HepG2 (cell line): Measurements from ENCODE around the gene INPP5E. TPM values are rescaled to one million over a fixed set of nuclear protein-coding genes. Genes with fewer than 3 reads are reported as not detected.

Experiments used
- AHR ChIP-seq: IDR thresholded peaks from 2 replicates; pipeline ENCODE4 v1.6.1; 2018; ENCODE audit warnings: missing genetic modification reagents, missing compliant biosample characterization
- BCL3 ChIP-seq: sonication (generic); formaldehyde crosslinking; IDR thresholded peaks from 2 replicates; pipeline ENCODE4 v1.5.1; 2020; ENCODE audit warnings: mild to moderate bottlenecking, missing genetic modification reagents, moderate library complexity
- DBP ChIP-seq: sonication (generic); formaldehyde crosslinking; IDR thresholded peaks from 2 replicates; pipeline ENCODE4 v1.4.0; 2020; ENCODE audit warnings: missing genetic modification reagents; ENCODE audit errors: not compliant biosample characterization
- DMAP1 ChIP-seq: IDR thresholded peaks from 2 replicates; pipeline ENCODE4 v1.6.1; 2016
- GABPA ChIP-seq, 2 experiments: IDR thresholded peaks; 2 replicates each; pipeline ENCODE4 v1.6.1; 2011 to 2016; ENCODE audit warnings: low read depth in 2 of 2, low read length in 1 of 2, missing biosample characterization in 1 of 2, missing genetic modification characterization in 1 of 2
- HINFP ChIP-seq: sonication (generic); formaldehyde crosslinking; IDR thresholded peaks from 2 replicates; pipeline ENCODE4 v1.4.0; 2020; ENCODE audit warnings: low read depth, mild to moderate bottlenecking, missing genetic modification reagents
- IRF2 ChIP-seq: IDR thresholded peaks from 2 replicates; pipeline ENCODE4 v1.6.1; 2018; ENCODE audit warnings: missing genetic modification reagents, missing compliant biosample characterization
- KLF15 ChIP-seq: sonication (generic); formaldehyde crosslinking; IDR thresholded peaks from 2 replicates; pipeline ENCODE4 v1.8.1; 2023; ENCODE audit warnings: borderline replicate concordance, mild to moderate bottlenecking, inconsistent platforms, missing genetic modification reagents, mixed read lengths
- RBM39 ChIP-seq: fragments of 200-400 bp; formaldehyde crosslinking; IDR thresholded peaks from one replicate; pipeline ENCODE4 v1.6.1; 2018; ENCODE audit warnings: antibody characterized with exemption, mild to moderate bottlenecking, low read depth, low read length; ENCODE audit not compliant: poor library complexity, severe bottlenecking
- RXRA ChIP-seq: sonication (generic); formaldehyde crosslinking; IDR thresholded peaks from 2 replicates; pipeline ENCODE4 v1.5.1; 2020; ENCODE audit warnings: missing genetic modification reagents
- ZFYVE20 ChIP-seq: sonication (generic); formaldehyde crosslinking; IDR thresholded peaks from 2 replicates; pipeline ENCODE4 v1.8.0; 2023; ENCODE audit warnings: low read depth, mild to moderate bottlenecking, moderate library complexity, missing genetic modification reagents, borderline replicate concordance
- ZNF124 ChIP-seq: sonication (generic); formaldehyde crosslinking; IDR thresholded peaks from 2 replicates; pipeline ENCODE4 v1.4.0; 2020; ENCODE audit warnings: missing genetic modification reagents
- ZNF138 ChIP-seq: sonication (generic); formaldehyde crosslinking; IDR thresholded peaks from 2 replicates; pipeline ENCODE4 v1.5.0; 2020; ENCODE audit warnings: mild to moderate bottlenecking, low read depth, missing genetic modification reagents
- ZNF430 ChIP-seq: sonication (generic); formaldehyde crosslinking; IDR thresholded peaks from 2 replicates; pipeline ENCODE4 v1.9.0; 2021; ENCODE audit warnings: mild to moderate bottlenecking, missing genetic modification reagents
- ZNF431 ChIP-seq: sonication (generic); formaldehyde crosslinking; IDR thresholded peaks from 2 replicates; pipeline ENCODE4 v1.9.0; 2022; ENCODE audit warnings: missing genetic modification reagents, low read depth, mild to moderate bottlenecking, borderline replicate concordance
- ZNF589 ChIP-seq: sonication (generic); formaldehyde crosslinking; conservative IDR thresholded peaks from 2 replicates; pipeline ENCODE4 v1.8.0; 2022; ENCODE audit warnings: mild to moderate bottlenecking, moderate library complexity, missing genetic modification reagents
- ZNF724P ChIP-seq: sonication (generic); formaldehyde crosslinking; IDR thresholded peaks from 2 replicates; pipeline ENCODE4 v1.8.0; 2022; ENCODE audit warnings: missing genetic modification reagents, borderline replicate concordance
- ZSCAN20 ChIP-seq: sonication (generic); formaldehyde crosslinking; IDR thresholded peaks from 2 replicates; pipeline ENCODE4 v1.4.0; 2020; ENCODE audit warnings: missing genetic modification reagents, mild to moderate bottlenecking, borderline replicate concordance
- ZZZ3 ChIP-seq: sonication (generic); formaldehyde crosslinking; IDR thresholded peaks from 2 replicates; pipeline ENCODE4 v1.4.0; 2020; ENCODE audit warnings: missing genetic modification reagents, mild to moderate bottlenecking, borderline replicate concordance
- polyA plus RNA-seq, 8 experiments: library from polyadenylated mRNA; depleted of rRNA in 3 of 8; stranded (reverse) in 7 of 8; unstranded in 1 of 8; fragments of >200 nt; fragmentation: Illumina TruSeq in 4 of 8; extraction: Trizol in 4 of 8; gene quantifications; 2 replicates each; pipeline versions ENCODE4 v1.2.1 to v1.2.3, GENCODE V29; 2011 to 2016; ENCODE audit warnings: low read depth in 4 of 8, missing spikeins in 1 of 8, mixed read lengths in 1 of 8; ENCODE audit not compliant: insufficient read depth in 1 of 8
- total RNA-seq, 5 experiments: library from RNA; depleted of rRNA; stranded (reverse); fragments of >200 nt; fragmentation: Illumina TruSeq; extraction: Trizol; gene quantifications; 2 replicates each; pipeline ENCODE4 v1.2.3, GENCODE V29; 2016; ENCODE audit warnings: low read depth in 1 of 5
- TF ChIP-seq, protein P1 (sequence below): sonication (generic); formaldehyde crosslinking; IDR thresholded peaks from 2 replicates; pipeline ENCODE4 v1.5.0; 2020; ENCODE audit warnings: missing genetic modification reagents, mild to moderate bottlenecking, borderline replicate concordance
- TF ChIP-seq, protein P2 (sequence below): sonication (generic); formaldehyde crosslinking; IDR thresholded peaks from 2 replicates; pipeline ENCODE4 v1.4.0; 2020; ENCODE audit warnings: mild to moderate bottlenecking, missing genetic modification reagents

The INPP5E gene
- total and polyA plus RNA-seq, 2 of the 13 experiments (the other 11 are each of a cell fraction or from before 2014, with no cell fraction given), result 5.5 TPM

- TF ChIP-seq, protein P1, sequence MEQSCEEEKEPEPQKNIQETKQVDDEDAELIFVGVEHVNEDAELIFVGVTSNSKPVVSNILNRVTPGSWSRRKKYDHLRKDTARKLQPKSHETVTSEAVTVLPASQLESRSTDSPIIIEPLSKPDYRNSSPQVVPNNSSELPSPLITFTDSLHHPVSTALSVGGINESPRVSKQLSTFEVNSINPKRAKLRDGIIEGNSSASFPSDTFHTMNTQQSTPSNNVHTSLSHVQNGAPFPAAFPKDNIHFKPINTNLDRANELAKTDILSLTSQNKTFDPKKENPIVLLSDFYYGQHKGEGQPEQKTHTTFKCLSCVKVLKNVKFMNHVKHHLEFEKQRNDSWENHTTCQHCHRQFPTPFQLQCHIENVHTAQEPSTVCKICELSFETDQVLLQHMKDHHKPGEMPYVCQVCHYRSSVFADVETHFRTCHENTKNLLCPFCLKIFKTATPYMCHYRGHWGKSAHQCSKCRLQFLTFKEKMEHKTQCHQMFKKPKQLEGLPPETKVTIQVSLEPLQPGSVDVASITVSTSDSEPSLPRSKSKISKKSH (CRISPR knock-in tag), result 0 out of 2 replicates have a peak, but pooled peaks have one; percentile 19
- TF ChIP-seq RBM39 (peak; percentile 4), DBP (no peak), HINFP (CRISPR knock-in tag) (no peak), ZNF138 (CRISPR knock-in tag) (no peak), BCL3 (CRISPR knock-in tag) (0 out of 2 replicates have a peak, but pooled peaks have one; percentile 79), ZNF589 (no peak), GABPA (IDR thresholded peaks at IDR 0.05; ENCODE audit: low read depth, low read length) (0 out of 2 replicates have a peak, but pooled peaks have one; percentile 19), GABPA (CRISPR knock-in tag; IDR thresholded peaks at IDR 0.05; ENCODE audit: low read depth) (no peak), ZNF724P (CRISPR knock-in tag) (0 out of 2 replicates have a peak, but pooled peaks have one; percentile 31), ZSCAN20 (CRISPR knock-in tag) (peak; percentile 32; the same call in 1 of the 2 replicates), AHR (CRISPR knock-in tag) (0 out of 2 replicates have a peak, but pooled peaks have one; percentile 20), ZNF430 (CRISPR knock-in tag) (0 out of 2 replicates have a peak, but pooled peaks have one; percentile 17), ZZZ3 (CRISPR knock-in tag) (no peak), DMAP1 (peak; percentile 46), ZNF124 (CRISPR knock-in tag) (0 out of 2 replicates have a peak, but pooled peaks have one; percentile 16), ZFYVE20 (CRISPR knock-in tag) (no peak), KLF15 (CRISPR knock-in tag) (no peak), ZNF431 (CRISPR knock-in tag) (0 out of 2 replicates have a peak, but pooled peaks have one; percentile 2), IRF2 (no peak), RXRA (CRISPR knock-in tag) (peak; percentile 55; the same call in 1 of the 2 replicates)
- TF ChIP-seq, protein P2, sequence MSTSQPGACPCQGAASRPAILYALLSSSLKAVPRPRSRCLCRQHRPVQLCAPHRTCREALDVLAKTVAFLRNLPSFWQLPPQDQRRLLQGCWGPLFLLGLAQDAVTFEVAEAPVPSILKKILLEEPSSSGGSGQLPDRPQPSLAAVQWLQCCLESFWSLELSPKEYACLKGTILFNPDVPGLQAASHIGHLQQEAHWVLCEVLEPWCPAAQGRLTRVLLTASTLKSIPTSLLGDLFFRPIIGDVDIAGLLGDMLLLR (CRISPR knock-in tag), result no peak
Observed at GRCh38 chr9:136399176-136400037, 40.2 kb downstream of the INPP5E start (continued).
